H9 (cell line): ENCODE data around the gene RAPGEF3. TPM values are rescaled to one million over a fixed set of nuclear protein-coding genes. Genes with fewer than 3 reads are reported as not detected.
A peak's percentile ranks its signal among the peaks of the same experiment; 100 is the strongest.

Experiments
- DNase-seq: peaks from one replicate; pipeline ENCODE4 v3.0.0-alpha.2; 2017
- H2AFZ ChIP-seq: one replicate; pipeline ENCODE4 v1.6.1; 2013; ENCODE audit warnings: mild to moderate bottlenecking, low read length, control low read depth, moderate library complexity
- H2AK5ac ChIP-seq: 2 replicates; pipeline ENCODE4 v1.6.1; 2013; ENCODE audit warnings: low read length, control low read depth, mixed read lengths; ENCODE audit not compliant: insufficient read length
- H2BK120ac ChIP-seq: one replicate; pipeline ENCODE4 v1.6.1; 2013; ENCODE audit warnings: low read depth, mild to moderate bottlenecking, low read length, control low read depth, inconsistent platforms; ENCODE audit not compliant: poor library complexity, severe bottlenecking
- H2BK12ac ChIP-seq: 2 replicates; pipeline ENCODE4 v1.6.1; 2013; ENCODE audit warnings: low read length, control low read depth, mixed read lengths, low read depth; ENCODE audit not compliant: insufficient read length
- H2BK15ac ChIP-seq: 2 replicates; pipeline ENCODE4 v1.6.1; 2013; ENCODE audit warnings: low read depth, low read length, control low read depth
- H2BK20ac ChIP-seq: one replicate; pipeline ENCODE4 v1.6.1; 2013; ENCODE audit warnings: low read depth, mild to moderate bottlenecking, low read length, control low read depth, inconsistent platforms; ENCODE audit not compliant: poor library complexity, severe bottlenecking
- H2BK5ac ChIP-seq: 2 replicates; pipeline ENCODE4 v1.6.1; 2013; ENCODE audit warnings: low read length, control low read depth, mixed read lengths; ENCODE audit not compliant: insufficient read length
- H3K14ac ChIP-seq: 2 replicates; pipeline ENCODE4 v1.6.1; 2013; ENCODE audit warnings: low read length, control low read depth; ENCODE audit not compliant: insufficient read depth
- H3K18ac ChIP-seq: 2 replicates; pipeline ENCODE4 v1.6.1; 2013; ENCODE audit warnings: low read depth, mild to moderate bottlenecking, mixed read lengths, low read length, control low read depth; ENCODE audit not compliant: insufficient read length
- H3K23ac ChIP-seq: 2 replicates; pipeline ENCODE4 v1.6.1; 2013; ENCODE audit warnings: low read length, control low read depth, mixed read lengths, low read depth; ENCODE audit not compliant: insufficient read length
- H3K23me2 ChIP-seq: 2 replicates; pipeline ENCODE4 v1.6.1; 2013; ENCODE audit warnings: low read depth, mild to moderate bottlenecking, mixed read lengths, low read length, control low read depth; ENCODE audit not compliant: insufficient read length, poor library complexity, severe bottlenecking
- H3K27ac ChIP-seq: 2 replicates; pipeline ENCODE4 v1.5.1; 2013; ENCODE audit warnings: low read length, control low read depth, mixed read lengths, low read depth; ENCODE audit not compliant: insufficient read length
- H3K27me3 ChIP-seq: 2 replicates; pipeline ENCODE4 v1.6.1; 2013; ENCODE audit warnings: low read length, control low read depth, inconsistent platforms; ENCODE audit not compliant: insufficient read depth
- H3K4ac ChIP-seq: 2 replicates; pipeline ENCODE4 v1.6.1; 2013; ENCODE audit warnings: low read depth, mild to moderate bottlenecking, control low read depth, inconsistent platforms, low read length, moderate library complexity
- H3K4me1 ChIP-seq: 2 replicates; pipeline ENCODE4 v1.6.1; 2013; ENCODE audit warnings: low read length, control low read depth, inconsistent platforms; ENCODE audit not compliant: insufficient read depth
- H3K4me2 ChIP-seq: 2 replicates; pipeline ENCODE4 v1.6.1; 2013; ENCODE audit warnings: low read length, control low read depth, mixed read lengths; ENCODE audit not compliant: insufficient read length, insufficient read depth
- H3K56ac ChIP-seq: 2 replicates; pipeline ENCODE4 v1.6.1; 2013; ENCODE audit warnings: low read depth, mild to moderate bottlenecking, mixed read lengths, low read length, control low read depth; ENCODE audit not compliant: insufficient read length
- H3K79me1 ChIP-seq: 2 replicates; pipeline ENCODE4 v1.6.1; 2013; ENCODE audit warnings: low read depth, mild to moderate bottlenecking, moderate library complexity, low read length, control low read depth, inconsistent platforms; ENCODE audit not compliant: insufficient read depth, poor library complexity, severe bottlenecking
- H3K79me2 ChIP-seq: 2 replicates; pipeline ENCODE4 v1.6.1; 2013; ENCODE audit warnings: low read length, control low read depth, inconsistent platforms; ENCODE audit not compliant: insufficient read depth
- H3K9ac ChIP-seq: 2 replicates; pipeline ENCODE4 v1.6.1; 2013; ENCODE audit warnings: low read length, control low read depth, mixed read lengths; ENCODE audit not compliant: insufficient read length; ENCODE audit errors: extremely low read depth
- H3K9me3 ChIP-seq: one replicate; pipeline ENCODE4 v1.6.1; 2013; ENCODE audit warnings: low read depth, low read length, inconsistent platforms; ENCODE audit not compliant: control insufficient read depth
- H3T11ph ChIP-seq: one replicate; pipeline ENCODE4 v1.6.1; 2013; ENCODE audit warnings: mild to moderate bottlenecking, low read length, control low read depth, inconsistent platforms
- H4K20me1 ChIP-seq: one replicate; pipeline ENCODE4 v1.6.1; 2013; ENCODE audit not compliant: control insufficient read depth, insufficient read length, insufficient read depth
- H4K5ac ChIP-seq: 2 replicates; pipeline ENCODE4 v1.6.1; 2013; ENCODE audit warnings: low read depth, mild to moderate bottlenecking, mixed read lengths, low read length, control low read depth; ENCODE audit not compliant: insufficient read length
- H4K8ac ChIP-seq: replicated peaks from 2 replicates; pipeline ENCODE4 v1.6.1; 2013; ENCODE audit warnings: low read length, control low read depth, mixed read lengths, low read depth; ENCODE audit not compliant: insufficient read length
- H4K91ac ChIP-seq: 2 replicates; pipeline ENCODE4 v1.6.1; 2013; ENCODE audit warnings: low read depth, mild to moderate bottlenecking, moderate library complexity, mixed read lengths, low read length, control low read depth; ENCODE audit not compliant: insufficient read length
- H3K27ac Mint-ChIP-seq, 3 experiments: 2 replicates in 2 of 3; 3 replicates in 1 of 3; pipeline ENCODE4 v1.8.0; 2020 to 2021; ENCODE audit warnings: mixed read lengths in 3 of 3, mild to moderate bottlenecking in 1 of 3, moderate library complexity in 1 of 3
- H3K27me3 Mint-ChIP-seq: 2 replicates; pipeline ENCODE4 v1.8.0; 2021; ENCODE audit warnings: low read depth, mild to moderate bottlenecking, moderate library complexity, mixed read lengths
- H3K36me3 Mint-ChIP-seq, 3 experiments: 2 replicates in 2 of 3; 3 replicates in 1 of 3; pipeline ENCODE4 v1.8.0; 2020 to 2021; ENCODE audit warnings: low read depth in 3 of 3, mixed read lengths in 3 of 3; ENCODE audit not compliant: insufficient read depth in 1 of 3
- H3K4me1 Mint-ChIP-seq, 2 experiments: 2 replicates each; pipeline ENCODE4 v1.8.0; 2020; ENCODE audit warnings: mixed read lengths in 2 of 2
- H3K4me3 Mint-ChIP-seq, 2 experiments: 2 replicates in 1 of 2; 3 replicates in 1 of 2; pipeline ENCODE4 v1.8.0; 2020 to 2021; ENCODE audit warnings: mild to moderate bottlenecking in 2 of 2, mixed read lengths in 2 of 2, moderate library complexity in 1 of 2
- H3K9me3 Mint-ChIP-seq, 2 experiments: 2 replicates in 1 of 2; 3 replicates in 1 of 2; pipeline ENCODE4 v1.8.0; 2020; ENCODE audit warnings: mild to moderate bottlenecking in 2 of 2, mixed read lengths in 2 of 2, moderate library complexity in 1 of 2
- WGBS: extraction: QIAGEN DNeasy Blood & Tissue Kit; methylation state at CpG from one replicate; pipeline ENCODE4 v1.1.7; 2013; ENCODE audit warnings: missing lambda C conversion rate, low lambda C conversion rate, mixed read lengths; ENCODE audit not compliant: insufficient read length; ENCODE audit errors: extremely low coverage; 5-methylcytosine and 5-hydroxymethylcytosine counted together
- total RNA-seq: library from RNA; stranded (reverse); gene quantifications from 2 replicates; pipeline ENCODE4 v1.2.1, GENCODE V29; 2021
- TF ChIP-seq, protein P1 (sequence below): fragments of 200-600 bp; sonication (generic); conservative IDR thresholded peaks from 3 replicates; pipeline ENCODE4 v1.8.0; 2021; ENCODE audit warnings: antibody characterized with exemption, mild to moderate bottlenecking

RAPGEF3 gene
- total RNA-seq, 1 experiment from 2014 or later: 7.4 TPM

DNA sequence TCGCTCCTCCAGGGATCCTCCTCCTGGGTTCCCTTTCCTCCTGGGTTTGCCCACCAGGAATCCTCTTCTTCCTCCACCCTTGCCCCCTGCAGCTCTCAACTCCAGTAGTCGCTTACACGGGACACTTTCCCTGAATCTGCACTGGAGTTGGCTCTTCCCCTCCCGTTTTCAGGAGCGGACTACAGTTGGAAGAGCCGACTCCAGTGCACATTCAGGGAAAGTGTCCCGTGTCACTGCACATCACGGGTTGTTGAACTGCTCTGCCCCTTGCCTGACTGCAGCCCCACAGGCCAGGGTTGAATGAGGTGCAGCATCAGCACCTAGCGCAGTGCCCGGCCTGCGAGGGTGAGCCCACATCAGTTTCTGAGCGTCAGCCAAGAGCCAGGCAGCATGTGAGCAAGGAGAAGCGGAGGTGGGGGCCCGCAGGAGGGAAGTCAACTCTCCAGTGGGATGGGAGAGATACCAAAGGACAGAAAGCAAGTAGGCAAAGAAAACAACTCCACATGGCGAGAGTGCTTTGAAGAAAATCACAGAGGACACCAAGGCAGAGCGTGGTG, 13.1 kb downstream of the RAPGEF3 start:
- Mint-ChIP-seq H3K4me3 (no peak overlapping the region; a peak in 1 of 5 replicates), H3K27me3 (peaks cover 7% of the 10 kb centered on the region), H3K27ac (peak overlapping the region in 1 of 3 experiments; percentile 3; a peak in 2 of 7 replicates), H3K36me3 (peaks cover 0 to 10% (median 2%) of the 10 kb centered on the region in 3 experiments; a peak in 4 of 7 replicates), H3K9me3 (no peaks in the 10 kb centered on the region), H3K4me1 (peaks cover 26 to 33% of the 10 kb centered on the region in 2 experiments)
- H3K4ac ChIP-seq: no peak overlapping the region
- no peaks in the 10 kb centered on the region for H3K27me3 ChIP-seq
- H2BK120ac ChIP-seq: no peak overlapping the region
- H3K18ac ChIP-seq: no peak overlapping the region
- TF ChIP-seq, protein P1, sequence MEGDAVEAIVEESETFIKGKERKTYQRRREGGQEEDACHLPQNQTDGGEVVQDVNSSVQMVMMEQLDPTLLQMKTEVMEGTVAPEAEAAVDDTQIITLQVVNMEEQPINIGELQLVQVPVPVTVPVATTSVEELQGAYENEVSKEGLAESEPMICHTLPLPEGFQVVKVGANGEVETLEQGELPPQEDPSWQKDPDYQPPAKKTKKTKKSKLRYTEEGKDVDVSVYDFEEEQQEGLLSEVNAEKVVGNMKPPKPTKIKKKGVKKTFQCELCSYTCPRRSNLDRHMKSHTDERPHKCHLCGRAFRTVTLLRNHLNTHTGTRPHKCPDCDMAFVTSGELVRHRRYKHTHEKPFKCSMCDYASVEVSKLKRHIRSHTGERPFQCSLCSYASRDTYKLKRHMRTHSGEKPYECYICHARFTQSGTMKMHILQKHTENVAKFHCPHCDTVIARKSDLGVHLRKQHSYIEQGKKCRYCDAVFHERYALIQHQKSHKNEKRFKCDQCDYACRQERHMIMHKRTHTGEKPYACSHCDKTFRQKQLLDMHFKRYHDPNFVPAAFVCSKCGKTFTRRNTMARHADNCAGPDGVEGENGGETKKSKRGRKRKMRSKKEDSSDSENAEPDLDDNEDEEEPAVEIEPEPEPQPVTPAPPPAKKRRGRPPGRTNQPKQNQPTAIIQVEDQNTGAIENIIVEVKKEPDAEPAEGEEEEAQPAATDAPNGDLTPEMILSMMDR: no peak
- H3K4me1 ChIP-seq: peaks cover 4% of the 10 kb centered on the region; the same call in 1 of the 2 replicates
- no peak overlapping the region for H2AK5ac ChIP-seq
- H4K5ac ChIP-seq: no peak overlapping the region
- H2BK12ac ChIP-seq: no peak overlapping the region
- no peak overlapping the region for H3K14ac ChIP-seq
- no peak overlapping the region for H4K8ac ChIP-seq
- H3K23me2 ChIP-seq: no peaks in the 10 kb centered on the region
- no peak overlapping the region for H3K56ac ChIP-seq
- no peak overlapping the region for H2AFZ ChIP-seq
- H2BK5ac ChIP-seq: no peak overlapping the region
- H4K91ac ChIP-seq: no peak overlapping the region
- no peak overlapping the region for H3T11ph ChIP-seq
- no peak for DNase-seq
- H4K20me1 ChIP-seq: no peaks in the 10 kb centered on the region
- no peak overlapping the region for H3K27ac ChIP-seq
- no peaks in the 10 kb centered on the region for H3K79me1 ChIP-seq
- H3K9me3 ChIP-seq: no peaks in the 10 kb centered on the region
- no peak overlapping the region for H3K23ac ChIP-seq
- no CpG with 5 or more reads among the region's 16 CpGs for WGBS
- no peak overlapping the region for H3K4me2 ChIP-seq
- no peak overlapping the region for H2BK15ac ChIP-seq
- no peak overlapping the region for H3K9ac ChIP-seq
- no peaks in the 10 kb centered on the region for H3K79me2 ChIP-seq
- H2BK20ac ChIP-seq: no peak overlapping the region
